Left colon (tissue), 2 donors: Measurements from ENCODE around the gene RHEX. TPM values are rescaled to one million over a fixed set of nuclear protein-coding genes. Genes with fewer than 3 reads are reported as not detected.
A peak's percentile ranks its signal among the peaks of the same experiment; 100 is the strongest.

Source experiments
- ATAC-seq: fragments of 200-7000 bp; cut with Tn5 transposase; one replicate; pipeline ENCODE4 v1.9.1; 2020; ENCODE audit warnings: mild to moderate bottlenecking, moderate library complexity
- DNase-seq, 2 donors: peaks; one replicate each; pipeline ENCODE4 v3.0.0-alpha.2; 2020
- intact Hi-C, 2 donors: fragments of 100-400 bp; cut with DNase I in 1 of 2; cut with micrococcal nuclease in 1 of 2; formaldehyde crosslinking; loops; one replicate each; pipeline versions ENCODE4 v1.11.2 to v1.14.0; 2022; cut with DNase I, micrococcal nuclease
- total RNA-seq, 2 donors: library from RNA; stranded (reverse); fragmentation: NEBNext Ultra II Directional; extraction: Animal tissue kit (Norgen Biotek cat#: 25700); gene quantifications; one replicate each; pipeline ENCODE4 v1.2.1, GENCODE V29; 2021
- donor health status: DM: no; HTN: no; CAD: no.
- donor health status: DM: yes; HTN: yes; CAD: no.

RHEX gene
- total RNA-seq, 2 donors from 2014 or later: 0.43 to 1.6 TPM

GRCh38 chr1:206023695-206024094 is 29.3 kb upstream of the RHEX start, which contains the start of gene CTSE:
Gene CTSE (minus strand): TSS chr1:206023895. CDS start chr1:206023791, 104 bp downstream.
- ATAC-seq: peak; percentile 95
- intact Hi-C loops: loop anchor here in 1 of 2 donors (10.0 kb wide), 1 partner anchor 81 kb away; no protein-coding TSS in a partner anchor
- DNase-seq: peak; percentile 52 to 66

GRCh38 chr1:206025283-206025820 is 27.6 kb upstream of the RHEX start:
- ATAC-seq (no peak), DNase-seq (no peak)
- intact Hi-C loops: loop anchor here in 1 of 2 donors (10.0 kb wide), 1 partner anchor 79 kb away; no protein-coding TSS in a partner anchor

GRCh38 chr1:206029484-206029883 is 23.5 kb upstream of the RHEX start:
- intact Hi-C loops: loop anchor here in 1 of 2 donors (10.0 kb wide), 1 partner anchor 75 kb away; no protein-coding TSS in a partner anchor
- DNase-seq (no peak), ATAC-seq (no peak)

GRCh38 chr1:206030191-206030590 is 22.8 kb upstream of the RHEX start:
- DNase-seq (no peak), ATAC-seq (no peak)
- intact Hi-C loops: no loop called here

GRCh38 chr1:206030714-206031113 is 22.3 kb upstream of the RHEX start:
- intact Hi-C loops: no loop called here
- ATAC-seq (peak; percentile 97), DNase-seq (peak; percentile 78)

GRCh38 chr1:206032380-206033140 is 20.4 kb upstream of the RHEX start:
- DNase-seq: no peak
- intact Hi-C loops: no loop called here
- no peak for ATAC-seq

GRCh38 chr1:206035027-206035426 is 17.9 kb upstream of the RHEX start:
- intact Hi-C loops: no loop called here
- ATAC-seq: peak; percentile 81
- peak in 1 of 2 donors; percentile 49 for DNase-seq

GRCh38 chr1:206036663-206037455 is 16.1 kb upstream of the RHEX start:
- intact Hi-C loops: no loop called here
- no peak for ATAC-seq
- DNase-seq: no peak

- intact Hi-C loops: no loop called here
- ATAC-seq (no peak), DNase-seq (no peak)
Measured at GRCh38 chr1:206037581-206037980, 15.4 kb upstream of the RHEX start.

- ATAC-seq: no peak
- intact Hi-C loops: no loop called here
- DNase-seq: no peak
Measured at GRCh38 chr1:206039046-206039973, 13.7 kb upstream of the RHEX start.

- intact Hi-C loops: no loop called here
- ATAC-seq (no peak), DNase-seq (no peak)
Measured at GRCh38 chr1:206040328-206040727, 12.6 kb upstream of the RHEX start.

GRCh38 chr1:206041640-206042039 is 11.3 kb upstream of the RHEX start:
- DNase-seq (no peak), ATAC-seq (no peak)

GRCh38 chr1:206047271-206047670 is 5.7 kb upstream of the RHEX start:
- ATAC-seq (no peak), DNase-seq (no peak)
- intact Hi-C loops: no loop called here

More at GRCh38 chr1:206041640-206042039, 11.3 kb upstream of the RHEX start:
- intact Hi-C loops: no loop called here

- ATAC-seq: peak; percentile 100
- intact Hi-C loops: no loop called here
- peak; percentile 76 to 86 for DNase-seq
Measured at GRCh38 chr1:206048582-206048981, 4.4 kb upstream of the RHEX start.

- DNase-seq (no peak), ATAC-seq (no peak)
- intact Hi-C loops: no loop called here
Measured at GRCh38 chr1:206049293-206049692, 3.7 kb upstream of the RHEX start.

- intact Hi-C loops: no loop called here
- ATAC-seq (peak; percentile 47), DNase-seq (no peak)
Measured at GRCh38 chr1:206049919-206050600, 2.9 kb upstream of the RHEX start.

- peak; percentile 11 for ATAC-seq
- peak; percentile 32 to 60 for DNase-seq
- intact Hi-C loops: no loop called here
Measured at GRCh38 chr1:206050655-206051235, 2.2 kb upstream of the RHEX start.
